Measurements from ENCODE around the gene LRRD1. TPM values are rescaled to one million over a fixed set of nuclear protein-coding genes. Genes with fewer than 3 reads are reported as not detected.

LRRD1 gene
- total RNA-seq, 1 experiment from 2014 or later = not detected

DNA sequence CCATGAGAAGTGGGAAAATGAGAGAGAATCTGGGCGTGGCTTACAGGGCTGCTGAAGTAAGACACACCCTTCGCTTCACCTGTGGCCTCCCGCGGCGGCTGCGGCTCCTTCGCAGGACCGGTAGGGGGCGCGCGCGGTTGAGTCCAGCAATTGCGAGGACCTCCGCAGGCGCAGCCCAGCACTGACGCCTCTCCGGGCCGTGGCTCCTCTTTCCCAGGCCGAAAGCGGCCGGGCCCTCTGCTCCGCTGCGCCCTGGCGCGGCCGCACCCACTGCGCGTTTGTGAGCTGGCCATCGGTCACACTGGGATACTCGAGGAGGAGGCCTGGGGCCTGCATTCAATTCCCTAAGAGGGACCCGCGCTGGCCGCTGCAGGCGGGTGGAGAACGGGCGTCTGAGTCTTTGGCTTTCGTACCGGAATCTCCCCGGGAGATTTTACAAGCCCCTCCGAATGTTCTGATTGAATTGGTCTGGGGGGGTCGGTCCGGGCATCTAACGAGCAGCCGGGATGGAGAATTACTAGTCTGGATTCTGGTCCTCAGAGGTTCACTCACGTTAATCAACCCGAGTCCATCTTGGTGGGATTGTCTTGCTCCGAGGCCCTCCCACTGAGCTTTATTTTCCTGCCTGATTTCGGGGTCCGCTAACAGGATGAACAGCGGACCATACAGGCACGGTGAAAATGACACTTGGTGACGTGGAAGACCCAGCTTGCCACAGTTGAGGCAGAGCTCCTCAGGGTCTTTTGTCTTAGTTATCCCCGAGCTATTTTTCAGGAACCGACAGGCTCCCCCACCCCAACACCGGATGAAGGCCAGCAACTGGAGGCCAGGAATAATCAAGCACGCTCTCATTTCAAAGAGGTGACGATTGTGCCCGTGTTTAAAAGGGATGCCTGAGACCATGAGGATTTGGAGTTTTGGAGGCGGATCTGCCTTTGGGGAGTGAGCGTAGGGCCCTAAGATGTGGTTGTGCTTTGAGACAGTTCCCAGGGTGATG lies at the start of gene LRRD1 (continued):
- TF ChIP-seq, protein P1, sequence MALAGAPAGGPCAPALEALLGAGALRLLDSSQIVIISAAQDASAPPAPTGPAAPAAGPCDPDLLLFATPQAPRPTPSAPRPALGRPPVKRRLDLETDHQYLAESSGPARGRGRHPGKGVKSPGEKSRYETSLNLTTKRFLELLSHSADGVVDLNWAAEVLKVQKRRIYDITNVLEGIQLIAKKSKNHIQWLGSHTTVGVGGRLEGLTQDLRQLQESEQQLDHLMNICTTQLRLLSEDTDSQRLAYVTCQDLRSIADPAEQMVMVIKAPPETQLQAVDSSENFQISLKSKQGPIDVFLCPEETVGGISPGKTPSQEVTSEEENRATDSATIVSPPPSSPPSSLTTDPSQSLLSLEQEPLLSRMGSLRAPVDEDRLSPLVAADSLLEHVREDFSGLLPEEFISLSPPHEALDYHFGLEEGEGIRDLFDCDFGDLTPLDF (CRISPR knock-in tag; IDR thresholded peaks at IDR 0.05) = no peak
- TF ChIP-seq, protein P2, sequence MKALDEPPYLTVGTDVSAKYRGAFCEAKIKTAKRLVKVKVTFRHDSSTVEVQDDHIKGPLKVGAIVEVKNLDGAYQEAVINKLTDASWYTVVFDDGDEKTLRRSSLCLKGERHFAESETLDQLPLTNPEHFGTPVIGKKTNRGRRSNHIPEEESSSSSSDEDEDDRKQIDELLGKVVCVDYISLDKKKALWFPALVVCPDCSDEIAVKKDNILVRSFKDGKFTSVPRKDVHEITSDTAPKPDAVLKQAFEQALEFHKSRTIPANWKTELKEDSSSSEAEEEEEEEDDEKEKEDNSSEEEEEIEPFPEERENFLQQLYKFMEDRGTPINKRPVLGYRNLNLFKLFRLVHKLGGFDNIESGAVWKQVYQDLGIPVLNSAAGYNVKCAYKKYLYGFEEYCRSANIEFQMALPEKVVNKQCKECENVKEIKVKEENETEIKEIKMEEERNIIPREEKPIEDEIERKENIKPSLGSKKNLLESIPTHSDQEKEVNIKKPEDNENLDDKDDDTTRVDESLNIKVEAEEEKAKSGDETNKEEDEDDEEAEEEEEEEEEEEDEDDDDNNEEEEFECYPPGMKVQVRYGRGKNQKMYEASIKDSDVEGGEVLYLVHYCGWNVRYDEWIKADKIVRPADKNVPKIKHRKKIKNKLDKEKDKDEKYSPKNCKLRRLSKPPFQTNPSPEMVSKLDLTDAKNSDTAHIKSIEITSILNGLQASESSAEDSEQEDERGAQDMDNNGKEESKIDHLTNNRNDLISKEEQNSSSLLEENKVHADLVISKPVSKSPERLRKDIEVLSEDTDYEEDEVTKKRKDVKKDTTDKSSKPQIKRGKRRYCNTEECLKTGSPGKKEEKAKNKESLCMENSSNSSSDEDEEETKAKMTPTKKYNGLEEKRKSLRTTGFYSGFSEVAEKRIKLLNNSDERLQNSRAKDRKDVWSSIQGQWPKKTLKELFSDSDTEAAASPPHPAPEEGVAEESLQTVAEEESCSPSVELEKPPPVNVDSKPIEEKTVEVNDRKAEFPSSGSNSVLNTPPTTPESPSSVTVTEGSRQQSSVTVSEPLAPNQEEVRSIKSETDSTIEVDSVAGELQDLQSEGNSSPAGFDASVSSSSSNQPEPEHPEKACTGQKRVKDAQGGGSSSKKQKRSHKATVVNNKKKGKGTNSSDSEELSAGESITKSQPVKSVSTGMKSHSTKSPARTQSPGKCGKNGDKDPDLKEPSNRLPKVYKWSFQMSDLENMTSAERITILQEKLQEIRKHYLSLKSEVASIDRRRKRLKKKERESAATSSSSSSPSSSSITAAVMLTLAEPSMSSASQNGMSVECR (CRISPR knock-in tag; IDR thresholded peaks at IDR 0.05; ENCODE audit: borderline replicate concordance) = no peak
- TF ChIP-seq, protein P3, sequence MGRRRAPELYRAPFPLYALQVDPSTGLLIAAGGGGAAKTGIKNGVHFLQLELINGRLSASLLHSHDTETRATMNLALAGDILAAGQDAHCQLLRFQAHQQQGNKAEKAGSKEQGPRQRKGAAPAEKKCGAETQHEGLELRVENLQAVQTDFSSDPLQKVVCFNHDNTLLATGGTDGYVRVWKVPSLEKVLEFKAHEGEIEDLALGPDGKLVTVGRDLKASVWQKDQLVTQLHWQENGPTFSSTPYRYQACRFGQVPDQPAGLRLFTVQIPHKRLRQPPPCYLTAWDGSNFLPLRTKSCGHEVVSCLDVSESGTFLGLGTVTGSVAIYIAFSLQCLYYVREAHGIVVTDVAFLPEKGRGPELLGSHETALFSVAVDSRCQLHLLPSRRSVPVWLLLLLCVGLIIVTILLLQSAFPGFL (CRISPR knock-in tag; IDR thresholded peaks at IDR 0.05; ENCODE audit: borderline replicate concordance) = no peak
- no peak for TF ChIP-seq CREB1 (CRISPR knock-in tag; IDR thresholded peaks at IDR 0.05)

DNA sequence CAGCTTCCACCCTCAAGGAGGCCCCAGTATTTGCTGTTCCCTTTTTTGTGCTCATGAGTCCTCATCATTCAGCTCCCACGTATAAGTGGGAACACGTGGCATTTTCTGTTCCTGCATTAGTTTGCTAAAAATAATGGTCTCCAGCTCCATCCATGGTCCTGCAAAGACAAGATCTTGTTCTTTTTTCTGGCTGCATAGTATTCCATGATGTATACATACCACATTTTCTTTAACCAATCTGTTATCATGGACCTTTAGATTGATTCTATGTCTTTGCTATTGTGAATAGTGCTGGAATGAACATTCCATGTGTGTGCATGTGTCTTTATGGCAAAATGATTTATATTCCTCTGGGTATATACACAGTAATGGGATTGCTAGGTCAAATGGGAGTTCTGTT lies 49.8 kb upstream of the LRRD1 start:
- no peak for TF ChIP-seq TP53 (CRISPR knock-in tag; IDR thresholded peaks at IDR 0.05)
- no peak for TF ChIP-seq KAT7 (CRISPR knock-in tag; IDR thresholded peaks at IDR 0.05; ENCODE audit: borderline replicate concordance)
- no peak for TF ChIP-seq ZNF396 (CRISPR knock-in tag; IDR thresholded peaks at IDR 0.05; ENCODE audit: borderline replicate concordance)
- TF ChIP-seq, protein P4, sequence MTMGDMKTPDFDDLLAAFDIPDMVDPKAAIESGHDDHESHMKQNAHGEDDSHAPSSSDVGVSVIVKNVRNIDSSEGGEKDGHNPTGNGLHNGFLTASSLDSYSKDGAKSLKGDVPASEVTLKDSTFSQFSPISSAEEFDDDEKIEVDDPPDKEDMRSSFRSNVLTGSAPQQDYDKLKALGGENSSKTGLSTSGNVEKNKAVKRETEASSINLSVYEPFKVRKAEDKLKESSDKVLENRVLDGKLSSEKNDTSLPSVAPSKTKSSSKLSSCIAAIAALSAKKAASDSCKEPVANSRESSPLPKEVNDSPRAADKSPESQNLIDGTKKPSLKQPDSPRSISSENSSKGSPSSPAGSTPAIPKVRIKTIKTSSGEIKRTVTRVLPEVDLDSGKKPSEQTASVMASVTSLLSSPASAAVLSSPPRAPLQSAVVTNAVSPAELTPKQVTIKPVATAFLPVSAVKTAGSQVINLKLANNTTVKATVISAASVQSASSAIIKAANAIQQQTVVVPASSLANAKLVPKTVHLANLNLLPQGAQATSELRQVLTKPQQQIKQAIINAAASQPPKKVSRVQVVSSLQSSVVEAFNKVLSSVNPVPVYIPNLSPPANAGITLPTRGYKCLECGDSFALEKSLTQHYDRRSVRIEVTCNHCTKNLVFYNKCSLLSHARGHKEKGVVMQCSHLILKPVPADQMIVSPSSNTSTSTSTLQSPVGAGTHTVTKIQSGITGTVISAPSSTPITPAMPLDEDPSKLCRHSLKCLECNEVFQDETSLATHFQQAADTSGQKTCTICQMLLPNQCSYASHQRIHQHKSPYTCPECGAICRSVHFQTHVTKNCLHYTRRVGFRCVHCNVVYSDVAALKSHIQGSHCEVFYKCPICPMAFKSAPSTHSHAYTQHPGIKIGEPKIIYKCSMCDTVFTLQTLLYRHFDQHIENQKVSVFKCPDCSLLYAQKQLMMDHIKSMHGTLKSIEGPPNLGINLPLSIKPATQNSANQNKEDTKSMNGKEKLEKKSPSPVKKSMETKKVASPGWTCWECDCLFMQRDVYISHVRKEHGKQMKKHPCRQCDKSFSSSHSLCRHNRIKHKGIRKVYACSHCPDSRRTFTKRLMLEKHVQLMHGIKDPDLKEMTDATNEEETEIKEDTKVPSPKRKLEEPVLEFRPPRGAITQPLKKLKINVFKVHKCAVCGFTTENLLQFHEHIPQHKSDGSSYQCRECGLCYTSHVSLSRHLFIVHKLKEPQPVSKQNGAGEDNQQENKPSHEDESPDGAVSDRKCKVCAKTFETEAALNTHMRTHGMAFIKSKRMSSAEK (CRISPR knock-in tag; IDR thresholded peaks at IDR 0.05; ENCODE audit: borderline replicate concordance) = no peak
- TF ChIP-seq, protein P5, sequence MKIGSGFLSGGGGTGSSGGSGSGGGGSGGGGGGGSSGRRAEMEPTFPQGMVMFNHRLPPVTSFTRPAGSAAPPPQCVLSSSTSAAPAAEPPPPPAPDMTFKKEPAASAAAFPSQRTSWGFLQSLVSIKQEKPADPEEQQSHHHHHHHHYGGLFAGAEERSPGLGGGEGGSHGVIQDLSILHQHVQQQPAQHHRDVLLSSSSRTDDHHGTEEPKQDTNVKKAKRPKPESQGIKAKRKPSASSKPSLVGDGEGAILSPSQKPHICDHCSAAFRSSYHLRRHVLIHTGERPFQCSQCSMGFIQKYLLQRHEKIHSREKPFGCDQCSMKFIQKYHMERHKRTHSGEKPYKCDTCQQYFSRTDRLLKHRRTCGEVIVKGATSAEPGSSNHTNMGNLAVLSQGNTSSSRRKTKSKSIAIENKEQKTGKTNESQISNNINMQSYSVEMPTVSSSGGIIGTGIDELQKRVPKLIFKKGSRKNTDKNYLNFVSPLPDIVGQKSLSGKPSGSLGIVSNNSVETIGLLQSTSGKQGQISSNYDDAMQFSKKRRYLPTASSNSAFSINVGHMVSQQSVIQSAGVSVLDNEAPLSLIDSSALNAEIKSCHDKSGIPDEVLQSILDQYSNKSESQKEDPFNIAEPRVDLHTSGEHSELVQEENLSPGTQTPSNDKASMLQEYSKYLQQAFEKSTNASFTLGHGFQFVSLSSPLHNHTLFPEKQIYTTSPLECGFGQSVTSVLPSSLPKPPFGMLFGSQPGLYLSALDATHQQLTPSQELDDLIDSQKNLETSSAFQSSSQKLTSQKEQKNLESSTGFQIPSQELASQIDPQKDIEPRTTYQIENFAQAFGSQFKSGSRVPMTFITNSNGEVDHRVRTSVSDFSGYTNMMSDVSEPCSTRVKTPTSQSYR (CRISPR knock-in tag; IDR thresholded peaks at IDR 0.05) = no peak
- TF ChIP-seq ZNF671 (CRISPR knock-in tag; IDR thresholded peaks at IDR 0.05) = no peak
- no peak for TF ChIP-seq CREB1 (CRISPR knock-in tag; IDR thresholded peaks at IDR 0.05)
- TF ChIP-seq, protein P6, sequence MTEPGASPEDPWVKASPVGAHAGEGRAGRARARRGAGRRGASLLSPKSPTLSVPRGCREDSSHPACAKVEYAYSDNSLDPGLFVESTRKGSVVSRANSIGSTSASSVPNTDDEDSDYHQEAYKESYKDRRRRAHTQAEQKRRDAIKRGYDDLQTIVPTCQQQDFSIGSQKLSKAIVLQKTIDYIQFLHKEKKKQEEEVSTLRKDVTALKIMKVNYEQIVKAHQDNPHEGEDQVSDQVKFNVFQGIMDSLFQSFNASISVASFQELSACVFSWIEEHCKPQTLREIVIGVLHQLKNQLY (CRISPR knock-in tag; IDR thresholded peaks at IDR 0.05) = no peak
- TF ChIP-seq MXD4 (CRISPR knock-in tag; IDR thresholded peaks at IDR 0.05; ENCODE audit: borderline replicate concordance) = no peak
- TF ChIP-seq MYBL2 (CRISPR knock-in tag; IDR thresholded peaks at IDR 0.05) = no peak
- TF ChIP-seq, protein P7, sequence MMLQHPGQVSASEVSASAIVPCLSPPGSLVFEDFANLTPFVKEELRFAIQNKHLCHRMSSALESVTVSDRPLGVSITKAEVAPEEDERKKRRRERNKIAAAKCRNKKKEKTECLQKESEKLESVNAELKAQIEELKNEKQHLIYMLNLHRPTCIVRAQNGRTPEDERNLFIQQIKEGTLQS (CRISPR knock-in tag; conservative IDR thresholded peaks at IDR 0.05) = no peak
- TF ChIP-seq TEAD4 (CRISPR knock-in tag; IDR thresholded peaks at IDR 0.05) = no peak
- no peak for TF ChIP-seq ATF1 (CRISPR knock-in tag; IDR thresholded peaks at IDR 0.05)
- no peak for TF ChIP-seq RELA (CRISPR knock-in tag; IDR thresholded peaks at IDR 0.05; ENCODE audit: borderline replicate concordance)
- TF ChIP-seq FOXP1 (CRISPR knock-in tag; IDR thresholded peaks at IDR 0.05; ENCODE audit: borderline replicate concordance) = no peak
- no peak for TF ChIP-seq SMAD3 (CRISPR knock-in tag; IDR thresholded peaks at IDR 0.05; ENCODE audit: borderline replicate concordance)
- no peak for TF ChIP-seq ZNF416 (CRISPR knock-in tag; IDR thresholded peaks at IDR 0.05)
- Mint-ChIP-seq H3K4me3 (no peak overlapping the region), H3K27ac (no peak overlapping the region), H3K4me1 (no peaks in the 10 kb centered on the region), H3K27me3 (ENCODE audit: low read depth) (no peaks in the 10 kb centered on the region), H3K9me3 (peaks cover 13% of the 10 kb centered on the region), H3K36me3 (peaks cover 63% of the 10 kb centered on the region)
- ChIA-PET CTCF (no interaction called here), POLR2A (no interaction called here)
- DNase-seq (ENCODE audit: low spot score) = no peak
- ATAC-seq = no peak
